GM10847 (cell line): ENCODE results near the gene NOL3.

Experiments
- POLR2A ChIP-seq: IDR thresholded peaks from 2 replicates; pipeline ENCODE4 v1.6.1; 2011; ENCODE audit not compliant: insufficient read length; ENCODE audit errors: extremely low read depth

Gene NOL3

GRCh38 chr16:67150047-67150832 is 20.1 kb upstream of the NOL3 start:
- TF ChIP-seq POLR2A, result no peak

DNA sequence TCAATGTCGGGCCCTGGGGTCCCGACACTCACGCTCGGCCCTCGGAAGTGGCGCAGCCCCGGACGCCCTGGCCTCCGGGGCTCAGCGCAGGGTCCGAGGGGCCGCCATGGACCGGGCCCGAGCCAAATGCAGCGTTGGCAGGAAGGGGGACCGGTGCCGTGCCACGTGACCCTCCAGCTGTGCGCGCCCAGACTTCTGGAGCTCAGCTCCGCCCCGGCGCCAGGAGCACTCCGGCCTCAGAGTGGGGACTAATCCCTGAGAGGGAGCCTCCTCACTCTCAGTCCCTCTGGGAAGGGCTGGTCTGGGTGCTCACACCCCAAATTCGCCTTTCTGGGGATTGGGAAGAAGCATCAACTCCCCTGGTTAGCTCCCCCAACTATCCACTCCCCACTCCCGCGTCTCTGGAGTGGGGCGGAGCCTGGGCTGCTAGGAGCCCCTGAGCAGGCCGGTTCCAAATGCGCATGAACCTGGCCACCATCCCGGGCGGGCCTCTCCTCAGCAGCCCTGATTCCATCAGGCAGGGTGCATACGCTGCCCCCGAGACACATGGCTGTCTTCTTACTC is 19.4 kb upstream of the NOL3 start, which contains the start of gene B3GNT9:
Gene B3GNT9, minus strand, starts transcription at position 166 of the 564 bp plus-strand sequence. CDS start 513 bp downstream, outside the sequence.
- TF ChIP-seq POLR2A, result no peak

DNA sequence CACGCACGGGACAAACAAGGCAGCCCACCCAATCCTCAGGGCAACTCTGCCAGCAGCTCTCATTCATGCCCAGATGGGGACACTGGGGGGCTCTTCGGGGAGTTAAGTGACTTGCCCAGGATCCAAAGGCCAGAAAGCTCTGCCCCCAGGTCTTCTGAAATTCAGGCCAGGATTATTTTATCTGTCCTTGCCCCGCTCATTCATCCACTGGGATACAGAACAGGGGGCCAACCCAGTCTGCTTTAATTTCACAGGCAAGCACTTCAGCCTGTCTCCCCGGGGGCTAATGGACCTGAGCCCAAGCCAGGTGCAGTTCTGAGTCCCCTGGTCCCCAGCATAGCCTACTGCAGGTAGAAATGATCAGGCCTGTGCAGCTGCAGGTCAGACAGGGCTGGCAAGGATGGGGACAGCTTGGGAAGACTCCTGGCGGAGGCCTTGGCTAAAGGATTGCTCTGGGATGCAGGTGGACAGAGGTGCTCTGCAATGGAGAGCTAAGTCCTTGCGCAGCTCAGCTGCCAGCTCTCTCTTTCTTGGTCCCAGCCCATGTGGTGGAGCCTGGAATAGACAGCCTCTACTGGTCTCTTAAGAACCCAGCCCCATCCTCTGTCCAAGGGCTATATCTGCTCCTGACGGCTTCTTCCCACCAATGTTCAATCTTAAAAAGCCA is 18.8 kb upstream of the NOL3 start:
- TF ChIP-seq POLR2A, result no peak

DNA sequence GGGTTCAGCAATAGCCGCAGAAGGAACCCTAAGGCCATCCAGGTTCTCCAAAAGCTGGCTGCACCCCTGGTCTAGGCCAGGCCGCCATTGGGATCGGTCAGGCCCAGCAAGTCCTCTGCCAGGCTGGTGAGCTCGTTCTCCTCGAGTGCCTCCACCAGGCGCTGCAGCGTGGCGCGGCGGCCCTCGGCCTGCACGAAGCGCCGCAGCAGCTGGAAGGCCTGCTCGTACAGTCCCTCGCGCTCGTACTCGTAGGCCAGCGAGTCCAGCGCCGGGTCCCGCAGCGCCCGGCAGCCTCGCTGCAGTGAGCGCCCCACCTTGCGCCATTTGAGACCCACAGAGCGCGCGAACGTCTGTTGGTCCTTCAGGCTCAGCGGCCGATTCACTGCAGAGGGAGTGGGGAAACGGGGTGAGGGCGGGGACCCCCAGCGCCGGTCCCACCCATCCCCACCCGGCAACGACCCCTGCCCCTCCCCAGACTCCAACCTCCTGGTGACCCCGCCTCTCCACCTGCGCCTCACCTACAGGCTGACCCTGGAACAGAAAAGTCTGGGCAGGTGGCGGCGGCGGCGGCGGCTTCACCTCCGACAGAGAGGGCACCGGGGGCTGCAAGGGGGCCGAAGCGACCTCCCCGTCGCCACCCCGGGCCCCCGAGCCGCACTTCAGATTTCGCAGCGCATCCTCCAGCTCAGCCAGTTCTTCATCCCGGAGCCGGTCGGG is 15.6 kb upstream of the NOL3 start:
- TF ChIP-seq POLR2A, result no peak

GRCh38 chr16:67155295-67156142 is 14.8 kb upstream of the NOL3 start:
- TF ChIP-seq POLR2A, result no peak

DNA sequence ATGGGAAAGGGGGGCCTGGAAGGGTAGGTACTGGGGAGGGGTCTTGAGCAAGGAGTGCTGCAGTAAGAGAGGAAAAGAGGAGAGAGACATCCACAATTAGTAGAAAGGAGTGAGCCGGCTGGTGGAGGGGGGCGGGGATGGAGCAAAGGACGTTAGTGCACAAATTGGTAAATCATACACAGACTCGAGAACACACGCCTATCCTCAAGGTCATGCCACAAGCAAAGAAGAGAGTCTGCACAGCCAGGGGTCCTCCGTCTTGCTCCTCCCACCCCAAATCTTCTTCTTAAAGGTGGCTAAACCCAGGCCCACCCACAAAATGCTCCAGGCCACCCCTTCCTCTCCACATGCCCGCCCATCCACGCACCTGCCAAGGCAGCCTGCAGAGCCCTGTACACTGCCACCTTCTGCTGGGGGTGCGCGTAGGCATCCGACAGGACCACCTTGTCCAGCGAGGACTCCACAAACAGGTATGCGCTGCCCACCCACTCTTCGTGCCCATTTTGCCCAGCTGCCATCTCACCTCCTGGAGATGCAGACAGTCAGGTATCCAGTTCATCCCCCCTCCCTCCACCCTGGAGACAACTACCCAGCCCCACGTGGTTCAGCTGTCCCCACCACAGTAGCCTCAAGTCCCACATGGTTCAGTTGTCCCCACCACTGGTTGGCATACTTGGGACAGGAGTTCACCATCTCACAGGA is 14.0 kb upstream of the NOL3 start:
- no peak for TF ChIP-seq POLR2A

GRCh38 chr16:67157106-67157748 is 13.1 kb upstream of the NOL3 start:
- TF ChIP-seq POLR2A, result no peak

GRCh38 chr16:67157892-67158635 is 12.3 kb upstream of the NOL3 start:
- TF ChIP-seq POLR2A, result no peak

GRCh38 chr16:67158637-67159600 is 11.4 kb upstream of the NOL3 start:
- no peak for TF ChIP-seq POLR2A

DNA sequence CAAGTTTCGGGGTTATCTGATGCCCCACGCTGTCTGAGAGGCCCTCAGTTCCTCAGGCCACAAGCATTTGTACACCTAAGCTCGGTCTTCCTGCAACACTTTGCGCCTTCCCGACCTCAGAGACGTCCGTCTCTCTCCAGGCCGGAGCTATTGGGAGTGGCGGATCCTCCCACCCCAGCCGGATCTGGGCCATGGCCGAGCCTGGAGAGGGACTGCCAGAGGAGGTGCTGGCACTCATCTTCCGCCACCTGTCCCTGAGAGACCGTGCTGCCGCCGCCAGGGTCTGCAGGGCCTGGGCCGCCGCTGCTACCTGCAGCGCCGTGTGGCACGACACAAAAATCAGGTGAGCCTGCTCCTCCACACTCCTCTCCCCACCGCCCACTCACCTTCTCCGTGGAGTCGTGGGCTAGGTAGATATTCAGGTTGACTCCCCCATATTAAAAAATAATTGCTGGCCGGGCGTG is 8.7 kb upstream of the NOL3 start:
- TF ChIP-seq POLR2A, result no peak

- TF ChIP-seq POLR2A, result no peak
Observed at GRCh38 chr16:67162506-67163163, 7.7 kb upstream of the NOL3 start.
